Measurements from ENCODE around the gene PDE8B. TPM values are rescaled to one million over a fixed set of nuclear protein-coding genes. Genes with fewer than 3 reads are reported as not detected.

PDE8B gene
- polyA plus RNA-seq, 1 donor (not counting 4 experiments of a cell fraction or from before 2014, with no cell fraction given), result not detected

DNA sequence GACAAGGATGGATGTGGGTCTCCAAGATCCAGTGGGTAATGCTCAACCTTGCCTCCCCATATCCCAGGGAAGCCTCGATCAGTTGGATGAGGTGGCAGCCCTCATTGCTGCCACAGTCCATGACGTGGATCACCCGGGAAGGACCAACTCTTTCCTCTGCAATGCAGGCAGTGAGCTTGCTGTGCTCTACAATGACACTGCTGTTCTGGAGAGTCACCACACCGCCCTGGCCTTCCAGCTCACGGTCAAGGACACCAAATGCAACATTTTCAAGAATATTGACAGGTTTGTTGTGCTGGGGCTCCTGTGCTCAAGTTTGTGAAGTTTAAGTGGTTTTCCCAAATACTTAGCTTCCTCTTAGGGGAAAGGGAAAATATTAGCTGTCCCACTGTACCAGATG is 207.7 kb downstream of the PDE8B start:
- Histone ChIP-seq H3K4me1 (ENCODE audit: control insufficient read depth, extremely low read depth, insufficient read depth, low read length) (no peaks in the 10 kb centered on the region), H2AFZ (ENCODE audit: control insufficient read depth, low read length) (no peak overlapping the region), H3K9me1 (ENCODE audit: control insufficient read depth, extremely low read depth, insufficient read depth, low read length) (no peaks in the 10 kb centered on the region), H3K27me3 (ENCODE audit: control insufficient read depth, extremely low read depth, insufficient read depth, low read length) (peaks cover 5% of the 10 kb centered on the region), H3K9me3 (ENCODE audit: control insufficient read depth, low read depth, low read length) (no peaks in the 10 kb centered on the region), H3K27ac (ENCODE audit: control insufficient read depth, insufficient read depth, low read length) (no peak overlapping the region), H3K4me2 (ENCODE audit: control insufficient read depth, extremely low read depth, insufficient read depth, low read depth, low read length) (no peak overlapping the region), H3K9ac (ENCODE audit: control insufficient read depth, extremely low read depth, insufficient read depth, low read length) (no peak overlapping the region), H4K20me1 (ENCODE audit: control insufficient read depth, extremely low read depth, insufficient read depth, low read length) (no peaks in the 10 kb centered on the region), H3K36me3 (ENCODE audit: control insufficient read depth in 2 of 2, extremely low read depth in 1 of 2, insufficient read depth in 2 of 2, low read length in 2 of 2) (no peaks in the 10 kb centered on the region), H3K79me2 (ENCODE audit: control insufficient read depth, insufficient read depth, low read length) (no peaks in the 10 kb centered on the region), H3K4me3 (ENCODE audit: control insufficient read depth in 2 of 3, extremely low read depth in 1 of 3, insufficient read depth in 2 of 3, low read depth in 1 of 3, low read length in 3 of 3) (no peak overlapping the region)
- dilution Hi-C loops (cut with MboI; ENCODE audit: extremely low pct_ligation_motif_present, low sequenced_read_pairs), result no loop called here
- DNase-seq (ENCODE audit: low read depth, low spot score) (no peak), FAIRE-seq (no peak)
- TF ChIP-seq, protein P1, sequence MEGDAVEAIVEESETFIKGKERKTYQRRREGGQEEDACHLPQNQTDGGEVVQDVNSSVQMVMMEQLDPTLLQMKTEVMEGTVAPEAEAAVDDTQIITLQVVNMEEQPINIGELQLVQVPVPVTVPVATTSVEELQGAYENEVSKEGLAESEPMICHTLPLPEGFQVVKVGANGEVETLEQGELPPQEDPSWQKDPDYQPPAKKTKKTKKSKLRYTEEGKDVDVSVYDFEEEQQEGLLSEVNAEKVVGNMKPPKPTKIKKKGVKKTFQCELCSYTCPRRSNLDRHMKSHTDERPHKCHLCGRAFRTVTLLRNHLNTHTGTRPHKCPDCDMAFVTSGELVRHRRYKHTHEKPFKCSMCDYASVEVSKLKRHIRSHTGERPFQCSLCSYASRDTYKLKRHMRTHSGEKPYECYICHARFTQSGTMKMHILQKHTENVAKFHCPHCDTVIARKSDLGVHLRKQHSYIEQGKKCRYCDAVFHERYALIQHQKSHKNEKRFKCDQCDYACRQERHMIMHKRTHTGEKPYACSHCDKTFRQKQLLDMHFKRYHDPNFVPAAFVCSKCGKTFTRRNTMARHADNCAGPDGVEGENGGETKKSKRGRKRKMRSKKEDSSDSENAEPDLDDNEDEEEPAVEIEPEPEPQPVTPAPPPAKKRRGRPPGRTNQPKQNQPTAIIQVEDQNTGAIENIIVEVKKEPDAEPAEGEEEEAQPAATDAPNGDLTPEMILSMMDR (optimal IDR thresholded peaks at IDR 0.05 in 1 of 3, IDR thresholded peaks at IDR 0.05 in 1 of 3, conservative IDR thresholded peaks at IDR 0.05 in 1 of 3; ENCODE audit: extremely low read depth in 1 of 3, insufficient read depth in 2 of 3, low read length in 3 of 3), result no peak
- TF ChIP-seq EZH2 (IDR thresholded peaks at IDR 0.05; ENCODE audit: low read length), result no peak

DNA sequence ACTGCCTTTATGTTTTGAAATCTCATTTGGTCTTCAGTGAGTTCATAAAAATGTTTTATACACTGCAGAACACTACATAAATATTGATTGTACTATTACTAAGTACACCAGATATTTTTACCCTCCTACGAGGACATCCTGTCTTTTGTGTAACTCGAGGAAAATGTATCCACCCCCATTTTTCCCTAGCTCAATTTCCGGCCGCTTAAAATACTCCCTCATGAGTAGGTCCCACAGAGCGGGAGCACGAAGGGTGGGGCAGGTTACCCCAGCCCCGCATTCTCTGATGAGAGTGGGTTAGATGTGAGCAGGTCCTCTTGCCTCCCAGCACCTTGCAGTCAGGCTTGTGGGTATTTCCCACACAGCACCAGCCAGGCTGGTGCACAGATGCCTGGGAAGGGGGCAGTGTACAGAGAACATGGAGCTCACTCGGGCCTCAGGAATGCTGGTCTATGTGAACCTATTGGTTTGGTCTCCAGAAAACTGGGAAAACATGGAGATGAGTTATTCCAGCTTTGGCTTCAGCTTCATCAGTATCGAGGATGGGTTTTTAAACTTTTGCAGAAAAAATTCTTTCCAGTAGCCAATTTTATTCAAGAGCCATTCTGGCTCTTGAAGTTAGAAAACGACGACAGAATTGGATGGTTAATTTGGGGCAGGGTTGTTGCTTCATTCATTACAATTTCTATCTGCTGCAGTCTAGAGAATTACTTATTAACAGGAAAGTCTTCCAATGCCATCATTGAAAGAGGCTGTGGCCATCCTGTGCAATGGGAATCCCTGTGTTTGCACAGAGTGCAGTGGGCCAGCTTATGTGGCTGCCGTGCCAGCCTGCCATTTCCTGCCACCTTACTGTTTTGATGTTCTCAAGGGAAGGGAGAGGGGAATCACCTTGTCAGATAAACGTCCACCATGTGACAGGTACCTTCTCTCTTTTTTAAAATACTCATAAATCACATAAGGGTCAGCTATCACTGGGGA is 208.4 kb downstream of the PDE8B start:
- dilution Hi-C loops (cut with MboI; ENCODE audit: extremely low pct_ligation_motif_present, low sequenced_read_pairs), result no loop called here
- H3K27ac ChIP-seq (ENCODE audit: control insufficient read depth, insufficient read depth, low read length), result no peak overlapping the region
- peaks cover 4% of the 10 kb centered on the region for H3K27me3 ChIP-seq (ENCODE audit: control insufficient read depth, extremely low read depth, insufficient read depth, low read length)
- H3K9me3 ChIP-seq (ENCODE audit: control insufficient read depth, low read depth, low read length), result no peaks in the 10 kb centered on the region
- H3K4me2 ChIP-seq (ENCODE audit: control insufficient read depth, extremely low read depth, insufficient read depth, low read depth, low read length), result no peak overlapping the region
- TF ChIP-seq EZH2 (IDR thresholded peaks at IDR 0.05; ENCODE audit: low read length), result no peak
- TF ChIP-seq, protein P1 (optimal IDR thresholded peaks at IDR 0.05 in 1 of 3, IDR thresholded peaks at IDR 0.05 in 1 of 3, conservative IDR thresholded peaks at IDR 0.05 in 1 of 3; ENCODE audit: extremely low read depth in 1 of 3, insufficient read depth in 2 of 3, low read length in 3 of 3), result no peak
- no peaks in the 10 kb centered on the region for H3K4me1 ChIP-seq (ENCODE audit: control insufficient read depth, extremely low read depth, insufficient read depth, low read length)
- H4K20me1 ChIP-seq (ENCODE audit: control insufficient read depth, extremely low read depth, insufficient read depth, low read length), result no peaks in the 10 kb centered on the region
- H3K36me3 ChIP-seq (ENCODE audit: control insufficient read depth in 2 of 2, extremely low read depth in 1 of 2, insufficient read depth in 2 of 2, low read length in 2 of 2), result no peaks in the 10 kb centered on the region
- no peak overlapping the region for H3K9ac ChIP-seq (ENCODE audit: control insufficient read depth, extremely low read depth, insufficient read depth, low read length)
- no peaks in the 10 kb centered on the region for H3K79me2 ChIP-seq (ENCODE audit: control insufficient read depth, insufficient read depth, low read length)
- H3K9me1 ChIP-seq (ENCODE audit: control insufficient read depth, extremely low read depth, insufficient read depth, low read length), result no peaks in the 10 kb centered on the region
- H2AFZ ChIP-seq (ENCODE audit: control insufficient read depth, low read length), result no peak overlapping the region
- FAIRE-seq (no peak), DNase-seq (ENCODE audit: low read depth, low spot score) (no peak)
- no peak overlapping the region for H3K4me3 ChIP-seq (ENCODE audit: control insufficient read depth in 2 of 3, extremely low read depth in 1 of 3, insufficient read depth in 2 of 3, low read depth in 1 of 3, low read length in 3 of 3)

All from keratinocyte (primary cell).